Measurements from ENCODE around the gene GLTPD2. TPM values are rescaled to one million over a fixed set of nuclear protein-coding genes. Genes with fewer than 3 reads are reported as not detected.

The GLTPD2 gene
- total RNA-seq, 1 experiment from 2014 or later, result not detected

- ChIA-PET RAD21 (ENCODE audit: low non-redundant PET in 1 of 2, low total read pairs in 2 of 2, uncharacterized antibody in 2 of 2, unreplicated experiment in 2 of 2) (no interaction called here), CTCF (interaction anchor here (0.8 kb wide), 1 partner anchor 103 kb away, joined by 3 read pairs; the partner anchor contains the start of gene MED11), POLR2A (no interaction called here)
- no peak for TF ChIP-seq POLR2AphosphoS5 (IDR thresholded peaks at IDR 0.05; ENCODE audit: low read depth, low read length)
- no peak for TF ChIP-seq FOSL1 (IDR thresholded peaks at IDR 0.05; ENCODE audit: low read depth)
- TF ChIP-seq POLR2A (IDR thresholded peaks at IDR 0.05; ENCODE audit: borderline replicate concordance, extremely low read depth, insufficient read depth, insufficient read length), result no peak
- TF ChIP-seq SIN3A (IDR thresholded peaks at IDR 0.05; ENCODE audit: low read depth), result no peak
- TF ChIP-seq YY1 (IDR thresholded peaks at IDR 0.05; ENCODE audit: extremely low read depth, insufficient replicate concordance, low read depth, low read length), result no peak
- no peak for TF ChIP-seq CTCF (IDR thresholded peaks at IDR 0.05 in 2 of 3, conservative IDR thresholded peaks at IDR 0.05 in 1 of 3; ENCODE audit: borderline replicate concordance in 1 of 3, insufficient read depth in 1 of 3, low read depth in 2 of 3, low read length in 2 of 3)
- TF ChIP-seq ZNF274 (IDR thresholded peaks at IDR 0.05; ENCODE audit: low read depth, low read length), result no peak
- TF ChIP-seq MAX (IDR thresholded peaks at IDR 0.05), result no peak
- TF ChIP-seq CBX3 (IDR thresholded peaks at IDR 0.05; ENCODE audit: low read depth), result no peak
- no peak for TF ChIP-seq ZFX (IDR thresholded peaks at IDR 0.05)
- TF ChIP-seq EZH2 (IDR thresholded peaks at IDR 0.05), result no peak
- H3K4me2 ChIP-seq (ENCODE audit: low read length), result peak overlapping the region; percentile 71
- peaks cover 16 to 24% of the 10 kb centered on the region in 2 experiments for H3K4me1 ChIP-seq (ENCODE audit: control insufficient read depth in 1 of 2, insufficient read depth in 2 of 2, low read length in 2 of 2)
- H3K9me3 ChIP-seq (ENCODE audit: control insufficient read depth in 1 of 2, insufficient read depth in 1 of 2, low read depth in 1 of 2, low read length in 2 of 2), result no peaks in the 10 kb centered on the region
- peak overlapping the region; percentile 78 for H3K9ac ChIP-seq (ENCODE audit: low read length)
- peak overlapping the region; percentile 71 to 93 for H3K4me3 ChIP-seq (replicated peaks in 1 of 2; ENCODE audit: low read depth in 1 of 2, low read length in 2 of 2)
- peaks cover 3 to 13% of the 10 kb centered on the region in 2 experiments; a peak in 1 of 4 replicates for H3K36me3 ChIP-seq (ENCODE audit: control insufficient read depth in 1 of 2, insufficient read depth in 2 of 2, low read length in 2 of 2)
- intact Hi-C loops (cut with micrococcal nuclease), result loop anchor here (10.0 kb wide), 1 partner anchor 50 kb away; no protein-coding TSS in a partner anchor
- no peak overlapping the region for H2AFZ ChIP-seq (ENCODE audit: low read depth, low read length, poor library complexity, severe bottlenecking)
- H3K27me3 ChIP-seq (ENCODE audit: insufficient read depth, low read length), result no peaks in the 10 kb centered on the region
- no peaks in the 10 kb centered on the region for H3K9me2 ChIP-seq (ENCODE audit: insufficient read depth)
- H4K20me1 ChIP-seq (ENCODE audit: insufficient read depth), result no peaks in the 10 kb centered on the region; the same call in 1 of the 2 replicates
- H3K79me2 ChIP-seq (ENCODE audit: insufficient read depth, low read length), result peaks cover 63% of the 10 kb centered on the region
- BruUV-seq (replicated peaks), result no TSS peak
- ATAC-seq (no peak), DNase-seq (ENCODE audit: low read depth, low spot score) (no peak)
- H3K27ac ChIP-seq (ENCODE audit: low read depth, low read length), result peak overlapping the region; percentile 98; the same call in 1 of the 2 replicates
These were observed 45.9 kb downstream of the GLTPD2 start for GRCh38 chr17:4834681-4835020.

All from HCT116 (cell line).